ENCODE data around the gene FADS6. TPM values are rescaled to one million over a fixed set of nuclear protein-coding genes. Genes with fewer than 3 reads are reported as not detected.
A peak's percentile ranks its signal among the peaks of the same experiment; 100 is the strongest.

The FADS6 gene
- polyA plus RNA-seq, 1 donor from 2014 or later: not detected

GRCh38 chr17:74935585-74936469, 42.4 kb upstream of the FADS6 start, which contains the start of gene OTOP3:
OTOP3 (plus strand) TSS chr17:74935898; CDS start chr17:74935922, 24 bp downstream.
- Histone ChIP-seq H3K4me2 (ENCODE audit: low read length) (no peak within 1 kb of the TSS), H3K4me3 (ENCODE audit: low read length) (peak within 1 kb of the TSS; percentile 47)
- TF ChIP-seq REST (IDR thresholded peaks at IDR 0.05; ENCODE audit: borderline replicate concordance) (no peak), EZH2 (IDR thresholded peaks at IDR 0.05; ENCODE audit: borderline replicate concordance, insufficient read depth, low read length, poor library complexity, severe bottlenecking) (peak; percentile 20), RAD21 (conservative IDR thresholded peaks at IDR 0.05) (no peak), POLR2AphosphoS5 (IDR thresholded peaks at IDR 0.05) (no peak)

GRCh38 chr17:74935048-74935447, 41.6 kb upstream of the FADS6 start:
- H3K4me2 ChIP-seq (ENCODE audit: low read length): no peak overlapping the region
- no peaks in the 10 kb centered on the region for H3K9me3 ChIP-seq (ENCODE audit: low read length)
- no peaks in the 10 kb centered on the region for H3K36me3 ChIP-seq (ENCODE audit: insufficient read depth, low read length)
- no peak overlapping the region for H3K27ac ChIP-seq (ENCODE audit: low read length)
- H3K9ac ChIP-seq (ENCODE audit: low read length): no peak overlapping the region
- no peak overlapping the region for H3K4me3 ChIP-seq (ENCODE audit: low read length)
- TF ChIP-seq TAF1 (IDR thresholded peaks at IDR 0.05; ENCODE audit: low read depth): no peak
- TF ChIP-seq POLR2AphosphoS5 (IDR thresholded peaks at IDR 0.05): no peak
- TF ChIP-seq RAD21 (conservative IDR thresholded peaks at IDR 0.05): no peak
- TF ChIP-seq MXI1 (conservative IDR thresholded peaks at IDR 0.05; ENCODE audit: poor library complexity, severe bottlenecking): no peak
- no peak for TF ChIP-seq SMC3 (conservative IDR thresholded peaks at IDR 0.05; ENCODE audit: poor library complexity)
- TF ChIP-seq REST (IDR thresholded peaks at IDR 0.05; ENCODE audit: borderline replicate concordance): no peak
- no peak for TF ChIP-seq EP300 (conservative IDR thresholded peaks at IDR 0.05; ENCODE audit: poor library complexity, severe bottlenecking)
- no peak for TF ChIP-seq CTCF (IDR thresholded peaks at IDR 0.05; ENCODE audit: poor library complexity, severe bottlenecking)
- TF ChIP-seq EZH2 (IDR thresholded peaks at IDR 0.05; ENCODE audit: borderline replicate concordance, insufficient read depth, low read length, poor library complexity, severe bottlenecking): no peak
- no peaks in the 10 kb centered on the region for H3F3A ChIP-seq (ENCODE audit: insufficient read depth, low read length, poor library complexity, severe bottlenecking)
- H3K27me3 ChIP-seq (ENCODE audit: insufficient read depth, low read depth, low read length): peaks cover 78% of the 10 kb centered on the region
- no peaks in the 10 kb centered on the region for H3K9me2 ChIP-seq (ENCODE audit: insufficient read depth, low read length)
- H3K79me2 ChIP-seq (replicated peaks; ENCODE audit: insufficient read depth, low read length): no peaks in the 10 kb centered on the region
- no peaks in the 10 kb centered on the region for H4K20me1 ChIP-seq (ENCODE audit: insufficient read depth)
- H2AFZ ChIP-seq (ENCODE audit: low read depth, low read length): no peak overlapping the region

More at GRCh38 chr17:74935585-74936469, 42.4 kb upstream of the FADS6 start, which contains the start of gene OTOP3:
- Histone ChIP-seq H3K27me3 (ENCODE audit: insufficient read depth, low read depth, low read length) (peaks cover 86% of the 10 kb centered on the region), H3F3A (ENCODE audit: insufficient read depth, low read length, poor library complexity, severe bottlenecking) (no peaks in the 10 kb centered on the region), H3K9ac (ENCODE audit: low read length) (no peak within 1 kb of the TSS), H3K79me2 (replicated peaks; ENCODE audit: insufficient read depth, low read length) (no peaks in the 10 kb centered on the region), H3K27ac (ENCODE audit: low read length) (no peak within 1 kb of the TSS), H3K36me3 (ENCODE audit: insufficient read depth, low read length) (no peaks in the 10 kb centered on the region), H3K9me3 (ENCODE audit: low read length) (no peaks in the 10 kb centered on the region), H3K9me2 (ENCODE audit: insufficient read depth, low read length) (no peaks in the 10 kb centered on the region), H2AFZ (ENCODE audit: low read depth, low read length) (no peak within 1 kb of the TSS), H4K20me1 (ENCODE audit: insufficient read depth) (no peaks in the 10 kb centered on the region)
